Activated B cell treated with CpG ODN at 0.5 μM for 24 hours (primary cell): ENCODE data around the gene FAM13C. TPM values are rescaled to one million over a fixed set of nuclear protein-coding genes. Genes with fewer than 3 reads are reported as not detected.

Experiments
- ATAC-seq: fragments of 200-7000 bp; cut with Tn5 transposase; one replicate; pipeline ENCODE4 v1.10.0; 2021; ENCODE audit warnings: low read depth, mild to moderate bottlenecking, moderate library complexity
- CTCF ChIA-PET: fragments of 350-600 bp; sonication (Branson Sonifier 250); formaldehyde crosslinking; loops from one replicate; lab custom pipeline; 2021; ENCODE audit warnings: antibody characterized with exemption; lab: Charles Lee
- POLR2A ChIA-PET: fragments of 350-600 bp; sonication (Branson Sonifier 250); formaldehyde crosslinking; loops from one replicate; lab custom pipeline; 2021; ENCODE audit warnings: antibody characterized with exemption; lab: Charles Lee
- DNase-seq: peaks from one replicate; pipeline ENCODE4 v3.0.0; 2022
- H3K27ac Mint-ChIP-seq: one replicate; pipeline ENCODE4 v1.8.0; 2020; ENCODE audit warnings: mixed read lengths
- H3K27me3 Mint-ChIP-seq: one replicate; pipeline ENCODE4 v1.8.0; 2021; ENCODE audit warnings: mixed read lengths
- H3K36me3 Mint-ChIP-seq: one replicate; pipeline ENCODE4 v1.8.0; 2021; ENCODE audit warnings: low read depth, mixed read lengths
- H3K4me1 Mint-ChIP-seq: one replicate; pipeline ENCODE4 v1.8.0; 2021; ENCODE audit warnings: mixed read lengths
- H3K4me3 Mint-ChIP-seq: one replicate; pipeline ENCODE4 v1.8.0; 2020; ENCODE audit warnings: mild to moderate bottlenecking, mixed read lengths
- H3K9me3 Mint-ChIP-seq: one replicate; pipeline ENCODE4 v1.8.0; 2020; ENCODE audit warnings: mixed read lengths
- intact Hi-C: fragments of 100-400 bp; cut with micrococcal nuclease; formaldehyde crosslinking; loops from one replicate; pipeline ENCODE4 v1.15.1; 2024
- total RNA-seq: library from RNA; stranded (reverse); gene quantifications from 2 replicates; pipeline ENCODE4 v1.2.3, GENCODE V29; 2022
- TF ChIP-seq, protein P1 (sequence below): fragments of 200-600 bp; IDR thresholded peaks from one replicate; pipeline ENCODE4 v1.8.0; 2022; ENCODE audit warnings: antibody characterized with exemption, mild to moderate bottlenecking

FAM13C gene
- total RNA-seq, 1 donor from 2014 or later = not detected

GRCh38 chr10:59236064-59236697 is 126.2 kb downstream of the FAM13C start:
- Mint-ChIP-seq H3K9me3 (peaks cover 3% of the 10 kb centered on the region), H3K27me3 (peaks cover 6% of the 10 kb centered on the region), H3K4me3 (no peak overlapping the region), H3K36me3 (no peaks in the 10 kb centered on the region), H3K27ac (no peak overlapping the region), H3K4me1 (no peaks in the 10 kb centered on the region)
- POLR2A ChIA-PET = no interaction called here
- CTCF ChIA-PET = no interaction called here
- DNase-seq = no peak
- intact Hi-C loops = no loop called here
- no peak for ATAC-seq
- TF ChIP-seq, protein P1, sequence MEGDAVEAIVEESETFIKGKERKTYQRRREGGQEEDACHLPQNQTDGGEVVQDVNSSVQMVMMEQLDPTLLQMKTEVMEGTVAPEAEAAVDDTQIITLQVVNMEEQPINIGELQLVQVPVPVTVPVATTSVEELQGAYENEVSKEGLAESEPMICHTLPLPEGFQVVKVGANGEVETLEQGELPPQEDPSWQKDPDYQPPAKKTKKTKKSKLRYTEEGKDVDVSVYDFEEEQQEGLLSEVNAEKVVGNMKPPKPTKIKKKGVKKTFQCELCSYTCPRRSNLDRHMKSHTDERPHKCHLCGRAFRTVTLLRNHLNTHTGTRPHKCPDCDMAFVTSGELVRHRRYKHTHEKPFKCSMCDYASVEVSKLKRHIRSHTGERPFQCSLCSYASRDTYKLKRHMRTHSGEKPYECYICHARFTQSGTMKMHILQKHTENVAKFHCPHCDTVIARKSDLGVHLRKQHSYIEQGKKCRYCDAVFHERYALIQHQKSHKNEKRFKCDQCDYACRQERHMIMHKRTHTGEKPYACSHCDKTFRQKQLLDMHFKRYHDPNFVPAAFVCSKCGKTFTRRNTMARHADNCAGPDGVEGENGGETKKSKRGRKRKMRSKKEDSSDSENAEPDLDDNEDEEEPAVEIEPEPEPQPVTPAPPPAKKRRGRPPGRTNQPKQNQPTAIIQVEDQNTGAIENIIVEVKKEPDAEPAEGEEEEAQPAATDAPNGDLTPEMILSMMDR = no peak

DNA sequence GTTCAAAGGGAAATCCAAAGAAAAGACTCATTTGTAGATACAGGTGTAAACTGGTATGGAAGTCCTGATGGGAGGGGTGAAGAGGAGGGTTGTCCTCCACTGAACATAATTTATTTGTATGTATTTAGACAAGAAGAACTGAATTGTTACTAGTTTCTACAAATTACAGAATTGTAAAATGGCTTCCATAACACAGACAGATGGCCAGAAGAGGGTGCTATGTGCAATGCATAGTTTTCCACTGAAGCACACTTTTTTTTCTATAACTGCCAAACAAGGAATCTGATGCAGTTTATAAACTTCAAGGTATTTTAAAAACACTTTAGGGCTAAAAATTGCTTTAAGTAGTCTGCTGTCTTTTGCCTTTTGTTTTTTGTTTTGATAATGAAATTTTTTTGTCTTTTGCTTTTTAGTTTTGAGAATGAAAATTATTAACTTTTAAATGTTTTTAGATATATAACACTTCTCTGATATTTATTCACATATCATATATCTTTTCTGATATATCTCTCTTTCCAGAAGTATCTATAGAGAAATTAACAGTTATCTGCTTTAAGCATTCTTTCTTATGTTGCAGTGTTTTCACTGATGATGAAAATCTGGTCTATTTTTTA is 127.4 kb downstream of the FAM13C start:
- no peaks in the 10 kb centered on the region for H3K36me3 Mint-ChIP-seq
- H3K27me3 Mint-ChIP-seq = peaks cover 6% of the 10 kb centered on the region
- ATAC-seq (no peak), DNase-seq (no peak)
- peaks cover 3% of the 10 kb centered on the region for H3K9me3 Mint-ChIP-seq
- ChIA-PET POLR2A (no interaction called here), CTCF (no interaction called here)
- TF ChIP-seq, protein P1 = no peak
- no peak overlapping the region for H3K27ac Mint-ChIP-seq
- H3K4me1 Mint-ChIP-seq = no peaks in the 10 kb centered on the region
- no peak overlapping the region for H3K4me3 Mint-ChIP-seq
- intact Hi-C loops = no loop called here

DNA sequence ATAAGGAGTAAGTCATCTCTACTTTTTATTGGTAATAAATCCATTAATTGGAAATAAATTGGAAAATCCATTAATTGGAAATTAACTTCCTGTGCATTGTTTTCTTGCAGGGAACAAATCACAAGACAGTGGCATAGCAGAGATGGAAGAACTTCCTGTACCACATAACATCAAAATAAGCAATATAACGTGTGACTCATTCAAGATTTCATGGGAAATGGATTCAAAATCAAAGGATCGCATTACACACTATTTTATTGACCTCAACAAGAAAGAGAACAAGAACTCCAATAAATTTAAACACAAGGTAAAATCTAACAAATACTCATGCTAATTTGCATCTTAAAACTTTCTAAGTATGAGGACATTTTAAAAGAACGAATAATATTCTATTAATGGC is 128.2 kb downstream of the FAM13C start:
- DNase-seq (no peak), ATAC-seq (no peak)
- Mint-ChIP-seq H3K27me3 (peaks cover 5% of the 10 kb centered on the region), H3K9me3 (peaks cover 3% of the 10 kb centered on the region), H3K36me3 (no peaks in the 10 kb centered on the region), H3K4me3 (no peak overlapping the region), H3K4me1 (no peaks in the 10 kb centered on the region), H3K27ac (no peak overlapping the region)
- intact Hi-C loops = no loop called here
- TF ChIP-seq, protein P1 = no peak
- ChIA-PET POLR2A (no interaction called here), CTCF (no interaction called here)

DNA sequence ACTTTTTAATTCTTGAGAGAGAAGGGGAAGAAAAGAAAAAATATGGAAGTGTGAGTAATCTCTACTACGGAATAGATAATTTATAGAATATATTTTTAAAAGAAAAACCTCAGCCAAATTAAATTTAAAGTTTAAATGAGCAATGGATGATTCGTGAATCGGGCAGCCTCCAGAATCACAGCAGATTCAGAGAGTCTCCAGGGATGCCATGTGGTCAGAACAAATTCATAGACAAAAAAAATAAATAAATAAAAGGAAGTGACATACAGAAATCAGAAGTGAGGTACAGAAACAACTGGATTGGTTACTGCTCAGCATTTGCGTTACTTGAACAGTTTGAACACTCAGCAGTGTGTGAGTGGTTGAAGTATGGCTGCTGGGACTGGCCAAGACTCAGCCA is 132.9 kb downstream of the FAM13C start:
- Mint-ChIP-seq H3K4me3 (no peak overlapping the region), H3K27ac (no peak overlapping the region), H3K27me3 (peaks cover 5% of the 10 kb centered on the region)

GRCh38 chr10:59227136-59227673 is 135.1 kb downstream of the FAM13C start:
- DNase-seq = no peak
- no peaks in the 10 kb centered on the region for H3K36me3 Mint-ChIP-seq
- TF ChIP-seq, protein P1 = no peak
- POLR2A ChIA-PET = no interaction called here
- intact Hi-C loops = no loop called here
- no peaks in the 10 kb centered on the region for H3K4me1 Mint-ChIP-seq
- no peak for ATAC-seq
- no peaks in the 10 kb centered on the region for H3K9me3 Mint-ChIP-seq
- H3K27me3 Mint-ChIP-seq = peaks cover 5% of the 10 kb centered on the region
- CTCF ChIA-PET = no interaction called here
- H3K27ac Mint-ChIP-seq = no peak overlapping the region
- no peak overlapping the region for H3K4me3 Mint-ChIP-seq

More for the DNA sequence above, 132.9 kb downstream of the FAM13C start:
- intact Hi-C loops = no loop called here
- TF ChIP-seq, protein P1 = no peak
- ATAC-seq (no peak), DNase-seq (no peak)
- ChIA-PET CTCF (no interaction called here), POLR2A (no interaction called here)
- no peaks in the 10 kb centered on the region for H3K9me3 Mint-ChIP-seq
- H3K36me3 Mint-ChIP-seq = no peaks in the 10 kb centered on the region
- H3K4me1 Mint-ChIP-seq = no peaks in the 10 kb centered on the region
